ENCODE data around the gene FBXO44. TPM values are rescaled to one million over a fixed set of nuclear protein-coding genes. Genes with fewer than 3 reads are reported as not detected.

The FBXO44 gene
- 7.4 and 15.6 TPM in 2 replicates for total RNA-seq (ENCODE audit: low replicate concordance)

GRCh38 chr1:11654137-11654938 lies at the start of gene FBXO44, which contains the start of gene FBXO2:
FBXO44 (plus strand) TSS chr1:11654877; CDS start chr1:11655836, 959 bp downstream.
FBXO2 (minus strand) TSS chr1:11654429; CDS start chr1:11654340, 89 bp downstream.

DNA sequence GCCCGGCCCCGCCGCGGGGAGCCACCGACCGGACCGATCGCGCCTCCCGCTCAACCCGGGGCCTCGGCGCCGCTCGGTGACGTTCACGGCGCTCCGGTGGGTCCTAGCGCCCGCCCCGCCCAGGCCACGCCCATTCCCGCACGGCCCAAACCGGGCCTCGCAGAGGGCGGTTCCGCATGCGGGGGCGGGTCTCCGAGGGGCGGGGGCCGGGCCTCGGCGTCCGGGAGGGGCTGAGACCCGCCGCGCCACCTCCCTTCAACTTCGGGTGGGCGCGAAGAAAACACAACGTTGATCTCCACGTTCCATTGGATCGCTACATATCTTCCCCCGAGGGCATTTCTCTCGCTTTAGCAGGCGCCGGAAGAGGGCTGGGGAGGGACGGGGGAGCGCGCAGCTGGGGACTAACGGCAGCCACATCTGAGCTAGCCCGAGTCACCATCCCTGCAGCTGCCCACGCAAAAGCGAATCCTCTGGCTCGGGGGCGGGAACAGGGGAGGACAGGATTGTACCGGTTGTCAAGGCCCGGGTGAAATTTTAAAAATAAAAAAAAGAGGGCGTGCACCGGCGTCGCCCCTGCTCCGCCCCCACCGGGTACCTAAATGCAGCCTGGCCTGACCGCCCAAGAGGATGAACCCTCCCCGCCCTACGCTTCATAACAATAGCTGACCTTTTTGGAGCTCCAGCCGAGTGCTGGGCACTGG lies 26.5 kb downstream of the FBXO44 start, which contains the start of gene MAD2L2:
Gene MAD2L2 (minus strand): TSS at position 78 of the 701 bp plus-strand sequence. CDS start 547 bp downstream, outside the sequence.

GRCh38 chr1:11691302-11691914 lies 36.7 kb downstream of the FBXO44 start, which contains the start of gene DRAXIN:
DRAXIN (plus strand) TSS chr1:11691710; CDS start chr1:11706259, 14,549 bp downstream.

Other genes with a start within 250 kb of the FBXO44 start
- gene DISP3, start 175.7 kb upstream of the FBXO44 start, total RNA-seq (ENCODE audit: low replicate concordance) = under 0.01 TPM in 1 of 2 replicates, not detected in the other
- gene FBXO2, start 448 bp upstream of the FBXO44 start, total RNA-seq (ENCODE audit: low replicate concordance) = 0.75 and 8.5 TPM in 2 replicates
- 2.2 and 4.2 TPM in 2 replicates for gene FBXO6, start 9.3 kb downstream of the FBXO44 start, total RNA-seq (ENCODE audit: low replicate concordance)
- 19.2 and 38.9 TPM in 2 replicates for gene MAD2L2, start 26.3 kb downstream of the FBXO44 start, total RNA-seq (ENCODE audit: low replicate concordance)
- 2.3 TPM in 1 of 2 replicates, not detected in the other for gene DRAXIN, start 36.8 kb downstream of the FBXO44 start, total RNA-seq (ENCODE audit: low replicate concordance)
- gene AGTRAP, start 81.3 kb downstream of the FBXO44 start, total RNA-seq (ENCODE audit: low replicate concordance) = 34.3 and 44.9 TPM in 2 replicates
- gene C1orf167, start 107.3 kb downstream of the FBXO44 start, total RNA-seq (ENCODE audit: low replicate concordance) = 1.6 TPM in 1 of 2 replicates, not detected in the other
- gene MTHFR, start 151.1 kb downstream of the FBXO44 start, total RNA-seq (ENCODE audit: low replicate concordance) = 17.5 and 61.3 TPM in 2 replicates
- 8.1 and 9.7 TPM in 2 replicates for gene CLCN6, start 151.3 kb downstream of the FBXO44 start, total RNA-seq (ENCODE audit: low replicate concordance)
- gene NPPA, start 192.9 kb downstream of the FBXO44 start, total RNA-seq (ENCODE audit: low replicate concordance) = not detected in 2 replicates
- gene NPPB, start 204.1 kb downstream of the FBXO44 start, total RNA-seq (ENCODE audit: low replicate concordance) = 4.7 TPM in 1 of 2 replicates, not detected in the other

Data from smooth muscle cell of the coronary artery (primary cell).